ENCODE data around the gene DPP3.
"Not testable (repeated sequence)": the region's sequence is repeated elsewhere in the genome, so short reads cannot be mapped to it uniquely, and the experiment has no call there.

- TF ChIP-seq, protein P1, sequence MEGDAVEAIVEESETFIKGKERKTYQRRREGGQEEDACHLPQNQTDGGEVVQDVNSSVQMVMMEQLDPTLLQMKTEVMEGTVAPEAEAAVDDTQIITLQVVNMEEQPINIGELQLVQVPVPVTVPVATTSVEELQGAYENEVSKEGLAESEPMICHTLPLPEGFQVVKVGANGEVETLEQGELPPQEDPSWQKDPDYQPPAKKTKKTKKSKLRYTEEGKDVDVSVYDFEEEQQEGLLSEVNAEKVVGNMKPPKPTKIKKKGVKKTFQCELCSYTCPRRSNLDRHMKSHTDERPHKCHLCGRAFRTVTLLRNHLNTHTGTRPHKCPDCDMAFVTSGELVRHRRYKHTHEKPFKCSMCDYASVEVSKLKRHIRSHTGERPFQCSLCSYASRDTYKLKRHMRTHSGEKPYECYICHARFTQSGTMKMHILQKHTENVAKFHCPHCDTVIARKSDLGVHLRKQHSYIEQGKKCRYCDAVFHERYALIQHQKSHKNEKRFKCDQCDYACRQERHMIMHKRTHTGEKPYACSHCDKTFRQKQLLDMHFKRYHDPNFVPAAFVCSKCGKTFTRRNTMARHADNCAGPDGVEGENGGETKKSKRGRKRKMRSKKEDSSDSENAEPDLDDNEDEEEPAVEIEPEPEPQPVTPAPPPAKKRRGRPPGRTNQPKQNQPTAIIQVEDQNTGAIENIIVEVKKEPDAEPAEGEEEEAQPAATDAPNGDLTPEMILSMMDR (IDR thresholded peaks at IDR 0.05; ENCODE audit: low read length) = not testable (repeated sequence)
- not testable (repeated sequence) for TF ChIP-seq EZH2 (optimal IDR thresholded peaks at IDR 0.05; ENCODE audit: low read depth, low read length)
Measured at GRCh38 chr11:66464116-66464515, 16.1 kb upstream of the DPP3 start.
